Measurements from ENCODE around the gene ANKRD10. TPM values are rescaled to one million over a fixed set of nuclear protein-coding genes. Genes with fewer than 3 reads are reported as not detected.

The ANKRD10 gene
- total RNA-seq, 4 donors from 2014 or later, result 200 to 241 (median 207) TPM

DNA sequence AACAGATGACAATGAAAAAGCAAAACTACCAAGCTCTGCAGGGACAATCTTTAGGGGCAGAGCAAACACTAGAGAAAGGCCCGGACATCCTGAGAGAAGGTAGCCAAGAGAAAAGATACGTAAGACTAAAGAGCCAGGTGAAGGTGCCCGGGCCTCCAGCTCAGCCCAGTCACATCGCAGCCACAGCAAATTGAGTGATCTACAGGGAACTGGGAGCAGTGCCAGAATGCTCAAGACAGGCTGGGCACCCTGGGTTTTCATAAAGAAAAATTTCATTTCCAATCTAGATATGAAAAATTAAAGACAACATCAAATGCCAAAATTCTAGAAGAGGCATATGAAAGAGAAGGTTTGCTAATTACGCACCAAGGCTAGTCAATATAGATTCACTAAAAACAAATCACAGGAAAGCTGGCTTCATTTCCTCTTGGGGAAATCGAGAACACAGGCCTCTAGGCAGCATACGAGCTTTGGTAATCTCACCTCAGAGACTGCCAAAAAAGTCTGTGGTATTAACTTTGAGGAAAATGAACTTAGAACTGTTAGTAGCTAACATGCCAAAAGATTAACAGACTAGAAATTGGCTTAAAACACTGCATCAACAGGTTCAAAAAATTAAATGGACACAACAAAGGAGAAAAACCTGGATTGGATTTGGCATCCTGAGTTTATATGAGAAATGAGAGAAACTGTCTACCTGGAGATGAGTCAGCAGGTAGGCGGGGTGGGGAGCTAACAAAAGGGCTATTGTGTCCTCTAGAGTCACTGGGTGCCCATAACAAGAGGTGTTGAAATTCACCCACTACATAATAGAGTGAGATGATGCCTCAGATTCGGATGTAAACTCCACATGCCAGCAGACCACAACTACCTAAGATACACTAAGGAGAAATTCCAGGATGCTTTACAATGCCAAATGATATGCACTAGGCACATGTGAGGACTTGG lies 6.6 kb downstream of the ANKRD10 start:
- peaks cover 0 to 82% (median 45%) of the 10 kb centered on the region in 4 donors for H3K4me1 ChIP-seq
- 48 to 53% methylated on average over 9 of the region's 9 CpGs for WGBS, 2 donors
- TF ChIP-seq, protein P1, sequence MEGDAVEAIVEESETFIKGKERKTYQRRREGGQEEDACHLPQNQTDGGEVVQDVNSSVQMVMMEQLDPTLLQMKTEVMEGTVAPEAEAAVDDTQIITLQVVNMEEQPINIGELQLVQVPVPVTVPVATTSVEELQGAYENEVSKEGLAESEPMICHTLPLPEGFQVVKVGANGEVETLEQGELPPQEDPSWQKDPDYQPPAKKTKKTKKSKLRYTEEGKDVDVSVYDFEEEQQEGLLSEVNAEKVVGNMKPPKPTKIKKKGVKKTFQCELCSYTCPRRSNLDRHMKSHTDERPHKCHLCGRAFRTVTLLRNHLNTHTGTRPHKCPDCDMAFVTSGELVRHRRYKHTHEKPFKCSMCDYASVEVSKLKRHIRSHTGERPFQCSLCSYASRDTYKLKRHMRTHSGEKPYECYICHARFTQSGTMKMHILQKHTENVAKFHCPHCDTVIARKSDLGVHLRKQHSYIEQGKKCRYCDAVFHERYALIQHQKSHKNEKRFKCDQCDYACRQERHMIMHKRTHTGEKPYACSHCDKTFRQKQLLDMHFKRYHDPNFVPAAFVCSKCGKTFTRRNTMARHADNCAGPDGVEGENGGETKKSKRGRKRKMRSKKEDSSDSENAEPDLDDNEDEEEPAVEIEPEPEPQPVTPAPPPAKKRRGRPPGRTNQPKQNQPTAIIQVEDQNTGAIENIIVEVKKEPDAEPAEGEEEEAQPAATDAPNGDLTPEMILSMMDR (IDR thresholded peaks at IDR 0.05), result no peak
- TF ChIP-seq POLR2A (IDR thresholded peaks at IDR 0.05) (no peak), EP300 (IDR thresholded peaks at IDR 0.05) (no peak)

DNA sequence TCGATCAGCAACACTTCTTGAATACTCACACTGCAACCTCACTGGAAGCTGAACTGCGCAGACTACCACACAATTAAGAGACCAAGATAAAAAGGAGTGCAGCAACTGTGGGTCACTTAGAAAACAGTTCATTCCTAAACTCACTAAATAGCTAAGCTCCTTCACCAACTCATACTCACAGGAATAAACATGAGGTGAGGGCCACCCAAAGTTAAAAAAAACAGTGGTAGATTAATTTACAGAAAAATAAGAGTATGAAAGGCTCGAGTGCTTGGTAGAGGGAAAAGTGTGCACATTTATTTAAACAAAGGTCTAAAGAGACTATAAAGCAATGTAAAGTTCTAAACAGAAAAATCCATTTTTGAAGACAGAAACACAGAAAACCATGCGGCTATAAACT lies 7.6 kb downstream of the ANKRD10 start:
- no peaks in the 10 kb centered on the region for H3K27me3 ChIP-seq
- 55 to 75% methylated on average over 3 to 4 of the region's 4 CpGs for WGBS, 2 donors
- TF ChIP-seq, protein P1 (IDR thresholded peaks at IDR 0.05), result no peak
- TF ChIP-seq POLR2A (IDR thresholded peaks at IDR 0.05), result no peak
- no peak for TF ChIP-seq EP300 (IDR thresholded peaks at IDR 0.05)
- H3K36me3 ChIP-seq, result peaks cover 0 to 22% (median 0%) of the 10 kb centered on the region in 3 donors
- H3K4me1 ChIP-seq, result peaks cover 0 to 82% (median 37%) of the 10 kb centered on the region in 4 donors
- H3K4me3 ChIP-seq, result no peak overlapping the region
- no peaks in the 10 kb centered on the region for H3K9me3 ChIP-seq
- peak overlapping the region in 2 of 4 donors; percentile 40 to 60 for H3K27ac ChIP-seq
- DNase-seq (ENCODE audit: low spot score in 2 of 2), result no peak

More for the DNA sequence above, 6.6 kb downstream of the ANKRD10 start:
- DNase-seq (ENCODE audit: low spot score in 2 of 2), result no peak
- H3K27ac ChIP-seq, result peak overlapping the region in 3 of 4 donors; percentile 18 to 60 (median 40)
- no peaks in the 10 kb centered on the region for H3K27me3 ChIP-seq
- no peak overlapping the region for H3K4me3 ChIP-seq
- peaks cover 0 to 22% (median 0%) of the 10 kb centered on the region in 3 donors for H3K36me3 ChIP-seq
- no peaks in the 10 kb centered on the region for H3K9me3 ChIP-seq

DNA sequence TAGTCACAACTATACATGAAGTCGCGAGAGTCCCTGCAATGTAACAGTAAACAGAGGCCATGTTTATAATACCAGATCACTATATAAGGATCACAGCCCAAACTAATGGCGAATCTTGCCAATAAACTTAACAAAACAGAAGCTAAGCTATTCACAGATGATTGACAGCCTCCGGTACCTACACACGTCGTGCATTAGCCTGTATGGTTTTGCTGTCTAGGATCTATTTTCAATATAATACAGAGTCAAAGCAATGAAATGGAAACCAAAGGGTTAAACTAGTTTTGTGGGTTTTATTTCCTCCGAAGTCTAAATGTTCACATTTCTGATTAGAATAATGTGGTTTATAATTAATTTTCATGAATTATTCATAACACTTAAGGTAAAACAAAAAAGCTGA lies 10.1 kb downstream of the ANKRD10 start:
- no peaks in the 10 kb centered on the region for H3K27me3 ChIP-seq
- H3K4me3 ChIP-seq, result no peak overlapping the region
- TF ChIP-seq EP300 (IDR thresholded peaks at IDR 0.05), result no peak
- TF ChIP-seq, protein P1 (IDR thresholded peaks at IDR 0.05), result no peak
- no peak for TF ChIP-seq POLR2A (IDR thresholded peaks at IDR 0.05)
- H3K27ac ChIP-seq, result no peak overlapping the region
- H3K4me1 ChIP-seq, result peaks cover 0 to 64% (median 17%) of the 10 kb centered on the region in 4 donors
- peaks cover 0 to 22% (median 0%) of the 10 kb centered on the region in 3 donors for H3K36me3 ChIP-seq
- no peak for DNase-seq (ENCODE audit: low spot score in 2 of 2)
- H3K9me3 ChIP-seq, result no peaks in the 10 kb centered on the region
- 78 to 79% methylated on average over 7 of the region's 7 CpGs for WGBS, 2 donors

DNA sequence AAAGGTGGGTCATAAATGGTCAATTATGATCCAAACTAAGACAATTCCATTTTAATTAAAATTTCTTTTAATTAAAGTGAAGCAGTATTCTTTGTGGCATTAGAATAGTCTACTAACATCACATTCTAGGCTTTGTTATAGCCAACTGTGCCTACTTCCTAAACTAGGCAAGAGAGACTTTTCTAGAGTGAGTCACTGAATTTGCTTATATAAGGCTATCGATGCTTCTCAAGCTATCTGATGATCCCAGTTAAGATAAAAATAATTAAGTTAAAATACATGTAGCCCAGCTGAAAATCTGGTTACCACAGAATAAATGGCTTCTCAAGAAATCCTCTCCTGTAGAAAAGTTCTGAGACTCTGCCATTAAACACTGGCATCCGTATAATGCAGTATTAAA lies 12.5 kb downstream of the ANKRD10 start:
- Histone ChIP-seq H3K27me3 (no peaks in the 10 kb centered on the region), H3K27ac (no peak overlapping the region), H3K36me3 (peaks cover 0 to 11% (median 0%) of the 10 kb centered on the region in 3 donors), H3K4me3 (no peak overlapping the region), H3K9me3 (no peaks in the 10 kb centered on the region), H3K4me1 (peaks cover 0 to 40% (median 3%) of the 10 kb centered on the region in 4 donors)
- no peak for TF ChIP-seq POLR2A (IDR thresholded peaks at IDR 0.05)
- TF ChIP-seq, protein P1 (IDR thresholded peaks at IDR 0.05), result no peak
- TF ChIP-seq EP300 (IDR thresholded peaks at IDR 0.05), result no peak
- DNase-seq (ENCODE audit: low spot score in 2 of 2), result no peak
- 80 to 87% methylated on average over 2 of the region's 2 CpGs for WGBS, 2 donors

DNA sequence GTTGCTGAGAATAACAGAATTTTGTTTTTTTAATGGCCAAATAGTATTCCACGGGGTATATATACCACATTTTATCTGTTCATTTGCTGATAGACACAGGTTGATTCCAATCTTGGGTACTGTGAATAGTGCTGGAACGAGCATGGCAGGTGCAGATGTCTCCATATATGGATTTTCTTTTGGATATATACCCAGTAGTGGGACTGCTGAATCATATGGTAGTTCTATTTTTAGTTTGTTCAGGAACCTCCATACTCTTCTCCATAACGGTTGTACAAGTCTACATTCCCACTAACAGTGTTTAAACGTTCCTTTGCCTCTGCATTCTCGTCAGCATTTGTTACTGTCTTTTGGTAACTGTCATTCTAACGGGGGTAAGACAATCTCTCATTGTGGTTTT lies 17.3 kb downstream of the ANKRD10 start:
- Histone ChIP-seq H3K36me3 (peaks cover 0 to 12% (median 0%) of the 10 kb centered on the region in 3 donors), H3K4me3 (no peak overlapping the region), H3K27me3 (no peaks in the 10 kb centered on the region), H3K9me3 (no peaks in the 10 kb centered on the region), H3K4me1 (peaks cover 0 to 10% (median 0%) of the 10 kb centered on the region in 4 donors), H3K27ac (no peak overlapping the region)
- TF ChIP-seq, protein P1 (IDR thresholded peaks at IDR 0.05), result no peak
- no peak for TF ChIP-seq EP300 (IDR thresholded peaks at IDR 0.05)
- no peak for TF ChIP-seq POLR2A (IDR thresholded peaks at IDR 0.05)
- DNase-seq (ENCODE audit: low spot score in 2 of 2), result no peak
- WGBS, 2 donors, result 79 to 82% methylated on average over 6 of the region's 6 CpGs

Measured in tibial nerve (tissue), 4 donors.